Measurements from ENCODE around the gene KCNH2. TPM values are rescaled to one million over a fixed set of nuclear protein-coding genes. Genes with fewer than 3 reads are reported as not detected.

KCNH2 gene
- total RNA-seq, 2 experiments from 2014 or later, result 5.8 to 7.5 TPM

GRCh38 chr7:150979713-150980390 lies 1.7 kb upstream of the KCNH2 start:
- H3K9me2 ChIP-seq (ENCODE audit: insufficient read depth, low read length), result no peaks in the 10 kb centered on the region
- no peaks in the 10 kb centered on the region for H3K9me3 ChIP-seq (ENCODE audit: low read length)
- TF ChIP-seq CTCF (conservative IDR thresholded peaks at IDR 0.05; ENCODE audit: low read length) (no peak), EZH2phosphoT487 (IDR thresholded peaks at IDR 0.05; ENCODE audit: borderline replicate concordance, low read depth, low read length) (no peak)
- H3K36me3 ChIP-seq (ENCODE audit: insufficient read depth, low read length), result no peaks in the 10 kb centered on the region
- H3K4me3 ChIP-seq (ENCODE audit: low read depth, low read length, poor library complexity, severe bottlenecking), result no peak overlapping the region
- no peak overlapping the region for H3K27ac ChIP-seq (ENCODE audit: low read depth, low read length, poor library complexity, severe bottlenecking)
- no TSS peak for BruUV-seq (replicated peaks)
- POLR2A ChIA-PET, result interaction anchor here (1.1 to 1.4 kb wide), 2 partner anchors 14 to 81 kb away, joined by 3 to 4 read pairs; no protein-coding TSS in a partner anchor
- no peak for DNase-seq (ENCODE audit: low spot score)
- H3K4me2 ChIP-seq (ENCODE audit: low read length), result no peak overlapping the region
- no peaks in the 10 kb centered on the region for H4K20me1 ChIP-seq (ENCODE audit: insufficient read depth, low read length)
- H3K79me2 ChIP-seq (ENCODE audit: insufficient read depth, low read depth, low read length), result no peaks in the 10 kb centered on the region
- intact Hi-C loops (cut with micrococcal nuclease; ENCODE audit: unreplicated experiment), result loop anchor here (10.0 kb wide), 2 partner anchors 105 to 605 kb away; partner anchors contain the start of genes AGAP3, FASTK, TMUB1 and ZNF775
- no peak overlapping the region for H2AFZ ChIP-seq (ENCODE audit: low read length)
- peaks cover 34% of the 10 kb centered on the region for H3K4me1 ChIP-seq (ENCODE audit: insufficient read depth, low read length, poor library complexity, severe bottlenecking)
- CTCF ChIA-PET (ENCODE audit: unreplicated experiment), result interaction anchor here (0.6 kb wide), 1 partner anchor 83 kb away, joined by 3 read pairs; no protein-coding TSS in a partner anchor

GRCh38 chr7:150977382-150978125 lies 567 bp downstream of the KCNH2 start:
- Histone ChIP-seq H3K4me1 (ENCODE audit: insufficient read depth, low read length, poor library complexity, severe bottlenecking) (peaks cover 49% of the 10 kb centered on the region), H3K36me3 (ENCODE audit: insufficient read depth, low read length) (no peaks in the 10 kb centered on the region), H3K9me3 (ENCODE audit: low read length) (no peaks in the 10 kb centered on the region), H3K27ac (ENCODE audit: low read depth, low read length, poor library complexity, severe bottlenecking) (no peak overlapping the region), H3K9me2 (ENCODE audit: insufficient read depth, low read length) (no peaks in the 10 kb centered on the region), H2AFZ (ENCODE audit: low read length) (no peak overlapping the region), H4K20me1 (ENCODE audit: insufficient read depth, low read length) (no peaks in the 10 kb centered on the region), H3K79me2 (ENCODE audit: insufficient read depth, low read depth, low read length) (no peaks in the 10 kb centered on the region), H3K4me2 (ENCODE audit: low read length) (peak overlapping the region; percentile 97), H3K4me3 (ENCODE audit: low read depth, low read length, poor library complexity, severe bottlenecking) (peak overlapping the region; percentile 72)
- POLR2A ChIA-PET, result interaction anchor here (0.7 kb wide), 1 partner anchor 294 kb away, joined by 5 read pairs; no protein-coding TSS in a partner anchor
- intact Hi-C loops (cut with micrococcal nuclease; ENCODE audit: unreplicated experiment), result loop anchor here (10.0 kb wide), 2 partner anchors 107 to 603 kb away; partner anchors contain the start of genes AGAP3, FASTK, TMUB1 and ZNF775
- TF ChIP-seq CTCF (conservative IDR thresholded peaks at IDR 0.05; ENCODE audit: low read length), result no peak
- no peak for TF ChIP-seq EZH2phosphoT487 (IDR thresholded peaks at IDR 0.05; ENCODE audit: borderline replicate concordance, low read depth, low read length)
- DNase-seq (ENCODE audit: low spot score), result peak; percentile 28
- BruUV-seq (replicated peaks), result no TSS peak
- CTCF ChIA-PET (ENCODE audit: unreplicated experiment), result no interaction called here
